ENCODE measurements around the gene HEYL.

The HEYL gene

DNA sequence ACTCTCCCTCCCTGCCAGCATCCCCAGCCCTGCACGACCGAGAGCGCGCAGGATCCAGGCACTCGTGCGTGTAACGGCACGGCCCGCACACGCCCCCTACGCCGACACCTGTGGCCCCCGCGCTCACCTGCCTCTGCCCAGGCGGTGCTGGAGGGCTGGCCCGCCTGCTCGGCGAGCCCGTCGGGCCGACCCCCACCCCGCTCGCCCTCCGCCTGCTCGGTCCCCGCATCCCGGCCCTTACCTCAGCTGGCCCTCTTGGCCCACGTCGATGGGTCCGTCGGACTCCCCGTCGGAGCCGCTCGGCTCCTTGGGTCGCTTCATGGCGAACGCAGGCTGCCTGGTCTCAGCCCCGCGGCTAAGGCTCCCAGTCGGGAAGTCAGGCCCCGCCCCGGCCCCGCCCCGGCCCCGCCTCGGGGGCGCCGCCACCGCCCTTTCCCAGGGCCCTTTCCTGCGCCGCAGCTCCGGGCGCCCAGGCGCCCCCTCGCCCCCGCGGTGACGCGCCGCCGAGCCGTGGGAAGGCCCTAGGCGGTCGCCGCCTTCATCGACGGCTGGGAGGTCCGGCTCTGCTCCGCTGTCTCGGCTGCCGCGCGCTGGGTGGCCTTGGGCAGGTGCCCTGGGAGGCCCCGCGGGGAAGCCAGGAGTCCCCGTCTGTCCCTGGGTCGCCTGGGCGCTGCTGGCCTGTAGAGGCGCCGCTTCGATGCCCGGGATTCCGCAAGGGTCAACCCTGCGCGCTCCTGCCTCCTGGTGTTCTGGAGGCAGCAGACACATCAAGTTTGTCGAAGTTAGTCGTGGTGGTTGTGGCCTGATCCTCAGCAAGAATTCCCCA is at the start of gene HEYL:
HEYL (minus strand) TSS at position 339 of the 826 bp plus-strand sequence; CDS start at position 321, 18 bp downstream.
- H3K36me3 Mint-ChIP-seq (ENCODE audit: low read depth): no peaks in the 10 kb centered on the region
- H3K4me3 Mint-ChIP-seq: peak within 1 kb of the TSS; percentile 55
- H3K4me1 Mint-ChIP-seq: peaks cover 5% of the 10 kb centered on the region
- H3K9me3 Mint-ChIP-seq: no peaks in the 10 kb centered on the region
- H3K27ac Mint-ChIP-seq: no peak within 1 kb of the TSS
- DNase-seq (peak; percentile 82), ATAC-seq (peak; percentile 93)
- H3K27me3 Mint-ChIP-seq: peaks cover 31% of the 10 kb centered on the region

GRCh38 chr1:39689214-39689613 is 49.8 kb upstream of the HEYL start:
- peaks cover 26% of the 10 kb centered on the region for H3K27me3 Mint-ChIP-seq
- H3K27ac Mint-ChIP-seq: no peak overlapping the region
- H3K4me1 Mint-ChIP-seq: peaks cover 45% of the 10 kb centered on the region
- no peak overlapping the region for H3K4me3 Mint-ChIP-seq
- H3K9me3 Mint-ChIP-seq: no peaks in the 10 kb centered on the region
- DNase-seq (no peak), ATAC-seq (no peak)
- H3K36me3 Mint-ChIP-seq (ENCODE audit: low read depth): peaks cover 2% of the 10 kb centered on the region

- Mint-ChIP-seq H3K4me3 (no peak overlapping the region), H3K36me3 (ENCODE audit: low read depth) (peaks cover 2% of the 10 kb centered on the region), H3K9me3 (no peaks in the 10 kb centered on the region), H3K27ac (no peak overlapping the region), H3K27me3 (peaks cover 23% of the 10 kb centered on the region), H3K4me1 (peaks cover 45% of the 10 kb centered on the region)
- DNase-seq (no peak), ATAC-seq (no peak)
Measured at GRCh38 chr1:39688706-39689105, 49.3 kb upstream of the HEYL start.

- no peaks in the 10 kb centered on the region for H3K9me3 Mint-ChIP-seq
- peaks cover 39% of the 10 kb centered on the region for H3K4me1 Mint-ChIP-seq
- peaks cover 4% of the 10 kb centered on the region for H3K36me3 Mint-ChIP-seq (ENCODE audit: low read depth)
- ATAC-seq: no peak
- H3K27ac Mint-ChIP-seq: no peak overlapping the region
- DNase-seq: no peak
- H3K4me3 Mint-ChIP-seq: no peak overlapping the region
- H3K27me3 Mint-ChIP-seq: peaks cover 28% of the 10 kb centered on the region
Measured at GRCh38 chr1:39687243-39687642, 47.8 kb upstream of the HEYL start.

GRCh38 chr1:39685071-39685470 is 45.6 kb upstream of the HEYL start:
- Mint-ChIP-seq H3K4me3 (no peak overlapping the region), H3K27ac (no peak overlapping the region), H3K4me1 (peaks cover 31% of the 10 kb centered on the region), H3K27me3 (peaks cover 24% of the 10 kb centered on the region), H3K9me3 (no peaks in the 10 kb centered on the region), H3K36me3 (ENCODE audit: low read depth) (peaks cover 4% of the 10 kb centered on the region)
- ATAC-seq (no peak), DNase-seq (no peak)

- Mint-ChIP-seq H3K27me3 (peaks cover 19% of the 10 kb centered on the region), H3K36me3 (ENCODE audit: low read depth) (peaks cover 4% of the 10 kb centered on the region), H3K4me3 (no peak overlapping the region), H3K27ac (no peak overlapping the region), H3K9me3 (no peaks in the 10 kb centered on the region), H3K4me1 (peaks cover 24% of the 10 kb centered on the region)
- ATAC-seq (no peak), DNase-seq (no peak)
Measured at GRCh38 chr1:39684313-39684664, 44.8 kb upstream of the HEYL start.

DNA sequence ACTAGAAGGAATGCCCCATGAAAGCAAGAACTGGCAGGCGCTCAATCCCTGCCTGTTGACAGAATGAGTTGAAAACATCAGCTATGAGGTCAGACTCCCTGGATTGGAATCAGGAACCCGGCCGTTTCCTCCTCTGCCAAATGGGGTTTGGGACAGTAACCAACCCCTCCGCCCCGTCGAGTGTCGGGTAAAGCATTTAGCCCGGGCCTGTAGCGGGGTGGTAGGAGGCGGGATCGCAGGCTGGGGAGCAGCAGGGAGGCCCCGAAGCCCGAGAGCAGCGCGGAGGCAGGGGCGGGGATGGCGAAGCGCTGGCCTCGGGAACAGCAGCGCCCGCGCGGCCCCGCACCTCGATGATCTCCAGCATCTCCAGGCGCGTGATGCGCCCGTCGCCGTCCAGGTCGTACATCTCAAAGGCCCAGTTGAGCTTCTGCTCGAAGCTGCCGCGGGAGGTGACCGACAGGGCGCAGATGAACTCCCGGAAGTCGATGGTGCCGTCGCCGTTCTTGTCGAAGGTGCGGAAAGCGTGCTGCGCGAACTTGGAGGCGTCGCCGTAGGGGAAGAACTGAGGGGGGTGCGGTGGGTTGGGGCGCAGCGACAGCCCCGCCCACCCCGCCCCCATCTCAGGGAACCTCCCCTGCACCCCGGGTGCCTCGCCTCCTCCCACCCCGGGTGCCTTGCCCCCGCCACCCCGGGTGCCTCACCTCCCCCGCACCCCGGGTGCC is 44.3 kb upstream of the HEYL start:
- DNase-seq (no peak), ATAC-seq (no peak)
- H3K9me3 Mint-ChIP-seq: no peaks in the 10 kb centered on the region
- peaks cover 23% of the 10 kb centered on the region for H3K4me1 Mint-ChIP-seq
- peaks cover 4% of the 10 kb centered on the region for H3K36me3 Mint-ChIP-seq (ENCODE audit: low read depth)
- no peak overlapping the region for H3K4me3 Mint-ChIP-seq
- no peak overlapping the region for H3K27ac Mint-ChIP-seq
- H3K27me3 Mint-ChIP-seq: peaks cover 16% of the 10 kb centered on the region

DNA sequence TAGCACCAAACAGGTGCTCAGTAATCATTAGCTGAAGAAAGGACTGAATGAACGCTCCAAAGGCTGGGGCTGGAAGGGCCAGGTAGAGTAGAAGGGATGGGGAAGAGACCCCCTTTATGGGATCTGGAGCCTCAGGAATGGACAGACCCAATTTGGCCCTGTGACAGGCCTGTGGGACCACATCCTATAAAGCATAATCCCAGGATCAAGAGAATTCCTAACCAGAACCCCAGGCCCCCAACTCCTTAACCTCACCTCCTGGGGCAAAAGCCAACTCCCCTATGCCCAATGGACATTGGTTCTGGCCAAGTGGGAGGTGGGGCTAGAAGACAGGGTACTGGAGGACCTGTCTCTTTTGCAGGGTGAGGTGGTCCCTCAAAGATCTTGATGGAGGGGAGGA is 42.6 kb upstream of the HEYL start:
- no peaks in the 10 kb centered on the region for H3K9me3 Mint-ChIP-seq
- H3K27ac Mint-ChIP-seq: no peak overlapping the region
- no peak overlapping the region for H3K4me3 Mint-ChIP-seq
- peaks cover 17% of the 10 kb centered on the region for H3K4me1 Mint-ChIP-seq
- peaks cover 15% of the 10 kb centered on the region for H3K27me3 Mint-ChIP-seq
- peaks cover 4% of the 10 kb centered on the region for H3K36me3 Mint-ChIP-seq (ENCODE audit: low read depth)
- ATAC-seq (no peak), DNase-seq (no peak)

DNA sequence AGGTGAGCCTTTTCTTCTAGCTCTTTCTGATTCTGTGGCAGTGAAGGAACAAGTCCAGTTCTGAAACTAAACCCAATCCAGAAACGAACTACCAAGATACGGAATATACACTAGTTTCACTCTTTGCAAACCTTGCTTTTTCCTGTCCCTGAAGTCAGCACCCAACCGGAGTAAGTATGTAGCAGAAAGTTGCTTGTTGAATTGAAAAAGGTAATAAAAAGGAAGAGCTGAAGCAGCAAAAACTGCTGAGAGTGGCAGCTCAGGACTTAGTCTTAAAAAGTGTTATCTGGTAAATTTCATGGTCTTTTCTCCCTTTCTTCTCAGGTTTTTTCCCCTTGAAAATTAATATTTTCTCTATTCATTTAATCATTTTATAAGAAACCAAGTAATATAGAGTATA is 41.9 kb upstream of the HEYL start:
- Mint-ChIP-seq H3K27ac (no peak overlapping the region), H3K4me3 (no peak overlapping the region), H3K4me1 (peaks cover 17% of the 10 kb centered on the region), H3K9me3 (no peaks in the 10 kb centered on the region), H3K36me3 (ENCODE audit: low read depth) (peaks cover 4% of the 10 kb centered on the region), H3K27me3 (peaks cover 15% of the 10 kb centered on the region)
- no peak for ATAC-seq
- DNase-seq: no peak

- Mint-ChIP-seq H3K27ac (no peak overlapping the region), H3K4me1 (peaks cover 17% of the 10 kb centered on the region), H3K27me3 (peaks cover 15% of the 10 kb centered on the region), H3K9me3 (no peaks in the 10 kb centered on the region), H3K36me3 (ENCODE audit: low read depth) (peaks cover 4% of the 10 kb centered on the region), H3K4me3 (no peak overlapping the region)
- DNase-seq (no peak), ATAC-seq (no peak)
Measured at GRCh38 chr1:39680751-39681150, 41.3 kb upstream of the HEYL start.

DNA sequence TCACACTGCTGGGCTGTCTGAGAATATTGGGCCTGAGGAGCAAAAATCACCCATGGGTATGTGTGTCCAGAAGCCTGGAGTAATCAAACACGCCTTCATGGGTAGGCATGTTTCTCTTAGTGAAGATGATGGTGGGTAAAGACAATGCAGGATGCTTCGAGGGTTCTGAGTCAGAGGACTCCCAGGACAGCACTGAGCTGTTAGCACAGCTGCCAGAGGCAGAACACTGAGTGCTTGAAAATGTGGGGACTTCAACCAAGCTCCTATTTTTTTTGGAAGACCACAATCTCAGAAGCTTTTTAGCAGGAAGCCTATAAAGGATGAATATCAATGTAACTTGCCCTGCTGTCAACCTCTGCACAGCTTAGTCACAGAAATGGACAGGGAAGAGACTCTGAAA is 40.4 kb upstream of the HEYL start:
- no peak for DNase-seq
- H3K4me3 Mint-ChIP-seq: no peak overlapping the region

GRCh38 chr1:39678889-39679288 is 39.4 kb upstream of the HEYL start:
- Mint-ChIP-seq H3K4me1 (peaks cover 11% of the 10 kb centered on the region), H3K36me3 (ENCODE audit: low read depth) (peaks cover 3% of the 10 kb centered on the region), H3K27me3 (peaks cover 13% of the 10 kb centered on the region), H3K4me3 (no peak overlapping the region), H3K9me3 (no peaks in the 10 kb centered on the region), H3K27ac (no peak overlapping the region)
- DNase-seq (no peak), ATAC-seq (no peak)

More for the DNA sequence above, 40.4 kb upstream of the HEYL start:
- Mint-ChIP-seq H3K27me3 (peaks cover 12% of the 10 kb centered on the region), H3K4me1 (peaks cover 15% of the 10 kb centered on the region), H3K9me3 (no peaks in the 10 kb centered on the region), H3K36me3 (ENCODE audit: low read depth) (peaks cover 4% of the 10 kb centered on the region), H3K27ac (no peak overlapping the region)
- no peak for ATAC-seq

GRCh38 chr1:39677645-39678044 is 38.2 kb upstream of the HEYL start:
- H3K4me3 Mint-ChIP-seq: no peak overlapping the region
- no peaks in the 10 kb centered on the region for H3K9me3 Mint-ChIP-seq
- H3K27ac Mint-ChIP-seq: no peak overlapping the region
- H3K36me3 Mint-ChIP-seq (ENCODE audit: low read depth): peaks cover 3% of the 10 kb centered on the region
- ATAC-seq (no peak), DNase-seq (no peak)
- peaks cover 20% of the 10 kb centered on the region for H3K27me3 Mint-ChIP-seq
- peaks cover 8% of the 10 kb centered on the region for H3K4me1 Mint-ChIP-seq

GRCh38 chr1:39676948-39677548 is 37.6 kb upstream of the HEYL start:
- no peak overlapping the region for H3K27ac Mint-ChIP-seq
- no peak for DNase-seq
- no peaks in the 10 kb centered on the region for H3K36me3 Mint-ChIP-seq (ENCODE audit: low read depth)
- H3K4me1 Mint-ChIP-seq: peaks cover 12% of the 10 kb centered on the region
- no peak for ATAC-seq
- H3K4me3 Mint-ChIP-seq: no peak overlapping the region
- H3K27me3 Mint-ChIP-seq: peaks cover 23% of the 10 kb centered on the region
- H3K9me3 Mint-ChIP-seq: no peaks in the 10 kb centered on the region

DNA sequence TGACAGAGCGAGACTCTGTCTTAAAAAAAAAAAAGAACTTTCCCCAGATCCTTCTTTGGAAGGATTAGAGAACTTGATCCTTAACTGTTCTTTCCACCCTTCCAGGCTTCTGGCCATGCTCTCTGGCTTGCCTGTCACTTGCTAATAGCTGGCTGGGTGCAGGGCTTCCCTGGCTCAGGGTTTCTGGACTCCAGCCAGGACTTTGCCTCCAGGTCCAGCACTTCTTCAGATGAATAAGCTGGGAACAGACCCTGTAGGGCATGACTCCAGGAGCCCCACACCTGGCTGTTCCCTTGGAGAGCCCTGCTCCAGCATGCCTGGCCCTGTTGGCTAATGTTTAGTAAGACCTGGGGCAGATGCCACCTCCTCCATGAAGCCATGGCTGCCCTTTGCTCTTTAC is 35.8 kb upstream of the HEYL start:
- Mint-ChIP-seq H3K27me3 (peaks cover 31% of the 10 kb centered on the region), H3K36me3 (ENCODE audit: low read depth) (no peaks in the 10 kb centered on the region), H3K27ac (no peak overlapping the region), H3K4me1 (peaks cover 4% of the 10 kb centered on the region), H3K9me3 (no peaks in the 10 kb centered on the region), H3K4me3 (no peak overlapping the region)
- no peak for ATAC-seq
- no peak for DNase-seq

All from activated naive CD8-positive, alpha-beta T cell treated with anti-CD3 and anti-CD28 coated beads, Interleukin-2, amount 50 U/mL, for 24 hours (primary cell).